ENCODE measurements around the gene LTBP1. TPM values are rescaled to one million over a fixed set of nuclear protein-coding genes. Genes with fewer than 3 reads are reported as not detected.

Gene LTBP1
- total RNA-seq, 2 donors from 2014 or later, result 19.4 to 23.1 TPM

DNA sequence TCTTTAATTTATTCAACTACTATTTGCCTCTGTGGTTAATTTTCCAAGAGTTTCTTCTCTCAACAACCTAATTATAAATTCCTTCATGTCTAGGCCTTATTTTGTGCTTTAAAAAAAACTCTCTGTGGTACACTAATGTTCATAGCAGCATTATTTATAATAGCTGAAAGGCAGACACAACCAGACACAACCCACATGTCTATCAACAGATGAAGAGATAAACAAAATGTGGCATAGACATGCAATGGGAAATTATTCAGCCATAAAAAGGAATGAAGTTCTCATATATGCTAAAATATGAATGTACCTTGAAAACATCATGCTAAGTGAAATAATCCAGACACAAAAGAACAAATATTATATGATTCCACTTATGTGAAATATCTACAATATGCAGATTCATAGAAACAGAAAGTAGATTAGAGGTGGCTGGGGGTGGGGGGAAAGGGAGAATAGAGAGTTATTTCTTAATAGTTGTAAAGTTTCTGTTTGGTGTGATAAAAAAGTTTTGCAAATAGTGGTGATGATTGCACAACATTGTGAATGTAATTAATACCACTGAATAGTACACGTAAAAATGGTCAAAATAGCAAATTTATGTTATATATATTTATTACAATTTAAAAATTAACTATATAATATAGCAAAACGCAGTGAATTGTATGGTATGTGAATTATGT lies 501.6 kb downstream of the LTBP1 start:
- no peak overlapping the region for H3K9ac ChIP-seq (ENCODE audit: low read depth in 2 of 2, low read length in 2 of 2)
- H3K27me3 ChIP-seq, result no peaks in the 10 kb centered on the region
- no peaks in the 10 kb centered on the region for H3K9me3 ChIP-seq
- H3K36me3 ChIP-seq, result no peaks in the 10 kb centered on the region
- intact Hi-C loops (cut with DNase I), result no loop called here
- no peak overlapping the region for H3K27ac ChIP-seq
- no peak for DNase-seq
- no peak overlapping the region for H3K4me3 ChIP-seq
- no peaks in the 10 kb centered on the region for H3K4me1 ChIP-seq
- TF ChIP-seq, protein P1, sequence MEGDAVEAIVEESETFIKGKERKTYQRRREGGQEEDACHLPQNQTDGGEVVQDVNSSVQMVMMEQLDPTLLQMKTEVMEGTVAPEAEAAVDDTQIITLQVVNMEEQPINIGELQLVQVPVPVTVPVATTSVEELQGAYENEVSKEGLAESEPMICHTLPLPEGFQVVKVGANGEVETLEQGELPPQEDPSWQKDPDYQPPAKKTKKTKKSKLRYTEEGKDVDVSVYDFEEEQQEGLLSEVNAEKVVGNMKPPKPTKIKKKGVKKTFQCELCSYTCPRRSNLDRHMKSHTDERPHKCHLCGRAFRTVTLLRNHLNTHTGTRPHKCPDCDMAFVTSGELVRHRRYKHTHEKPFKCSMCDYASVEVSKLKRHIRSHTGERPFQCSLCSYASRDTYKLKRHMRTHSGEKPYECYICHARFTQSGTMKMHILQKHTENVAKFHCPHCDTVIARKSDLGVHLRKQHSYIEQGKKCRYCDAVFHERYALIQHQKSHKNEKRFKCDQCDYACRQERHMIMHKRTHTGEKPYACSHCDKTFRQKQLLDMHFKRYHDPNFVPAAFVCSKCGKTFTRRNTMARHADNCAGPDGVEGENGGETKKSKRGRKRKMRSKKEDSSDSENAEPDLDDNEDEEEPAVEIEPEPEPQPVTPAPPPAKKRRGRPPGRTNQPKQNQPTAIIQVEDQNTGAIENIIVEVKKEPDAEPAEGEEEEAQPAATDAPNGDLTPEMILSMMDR (IDR thresholded peaks at IDR 0.05), result no peak

Small RNA genes lying within 50 kb of the gene (microRNA-seq; reads per million reads assigned to microRNA genes)
- not detected for gene MIR4430
